ENCODE measurements around the gene FOXP1. TPM values are rescaled to one million over a fixed set of nuclear protein-coding genes. Genes with fewer than 3 reads are reported as not detected.

Gene FOXP1
- total RNA-seq, 1 donor from 2014 or later: 56.7 TPM

- no peak for DNase-seq (ENCODE audit: low read depth in 2 of 2)
Measured at GRCh38 chr3:71065764-71066013, 517.8 kb downstream of the FOXP1 start.

GRCh38 chr3:71064956-71065763, 518.4 kb downstream of the FOXP1 start:
- peak in 1 of 2 donors; percentile 86 for DNase-seq (ENCODE audit: low read depth in 2 of 2)

GRCh38 chr3:71064291-71064955, 519.1 kb downstream of the FOXP1 start:
- peak in 1 of 2 donors; percentile 77 for DNase-seq (ENCODE audit: low read depth in 2 of 2)

- peak in 1 of 2 donors; percentile 82 for DNase-seq (ENCODE audit: low read depth in 2 of 2)
Measured at GRCh38 chr3:71063773-71064290, 519.7 kb downstream of the FOXP1 start.

- DNase-seq (ENCODE audit: low read depth in 2 of 2): peak in 1 of 2 donors; percentile 81
Measured at GRCh38 chr3:71062952-71063772, 520.4 kb downstream of the FOXP1 start.

- DNase-seq (ENCODE audit: low read depth in 2 of 2): peak in 1 of 2 donors; percentile 68
Measured at GRCh38 chr3:71062037-71062932, 521.2 kb downstream of the FOXP1 start.

GRCh38 chr3:71061581-71061980, 521.9 kb downstream of the FOXP1 start:
- DNase-seq (ENCODE audit: low read depth in 2 of 2): no peak

GRCh38 chr3:71061037-71061436, 522.5 kb downstream of the FOXP1 start:
- no peak for DNase-seq (ENCODE audit: low read depth in 2 of 2)

- DNase-seq (ENCODE audit: low read depth in 2 of 2): no peak
Measured at GRCh38 chr3:71060536-71060935, 523.0 kb downstream of the FOXP1 start.

GRCh38 chr3:71057526-71057894, 526.0 kb downstream of the FOXP1 start:
- DNase-seq (ENCODE audit: low read depth in 2 of 2): no peak

- peak in 1 of 2 donors; percentile 89 for DNase-seq (ENCODE audit: low read depth in 2 of 2)
Measured at GRCh38 chr3:71056327-71056726, 527.2 kb downstream of the FOXP1 start.

GRCh38 chr3:71055257-71056001, 528.1 kb downstream of the FOXP1 start:
- peak in 1 of 2 donors; percentile 85 for DNase-seq (ENCODE audit: low read depth in 2 of 2)

GRCh38 chr3:71054312-71054711, 529.2 kb downstream of the FOXP1 start:
- no peak for DNase-seq (ENCODE audit: low read depth in 2 of 2)

GRCh38 chr3:71053495-71053894, 530.0 kb downstream of the FOXP1 start:
- DNase-seq (ENCODE audit: low read depth in 2 of 2): no peak

- peak in 1 of 2 donors; percentile 86 for DNase-seq (ENCODE audit: low read depth in 2 of 2)
Measured at GRCh38 chr3:71052716-71053115, 530.8 kb downstream of the FOXP1 start.

- no peak for DNase-seq (ENCODE audit: low read depth in 2 of 2)
Measured at GRCh38 chr3:71051893-71052687, 531.4 kb downstream of the FOXP1 start.

GRCh38 chr3:71051259-71051595, 532.3 kb downstream of the FOXP1 start:
- no peak for DNase-seq (ENCODE audit: low read depth in 2 of 2)

- peak in 1 of 2 donors; percentile 88 for DNase-seq (ENCODE audit: low read depth in 2 of 2)
Measured at GRCh38 chr3:71050538-71051258, 532.8 kb downstream of the FOXP1 start.

- no peak for DNase-seq (ENCODE audit: low read depth in 2 of 2)
Measured at GRCh38 chr3:71050166-71050537, 533.4 kb downstream of the FOXP1 start.
